ENCODE results near the gene MARCKSL1. TPM values are rescaled to one million over a fixed set of nuclear protein-coding genes. Genes with fewer than 3 reads are reported as not detected.

Gene MARCKSL1
- total RNA-seq, 1 donor from 2014 or later = 36.8 TPM

DNA sequence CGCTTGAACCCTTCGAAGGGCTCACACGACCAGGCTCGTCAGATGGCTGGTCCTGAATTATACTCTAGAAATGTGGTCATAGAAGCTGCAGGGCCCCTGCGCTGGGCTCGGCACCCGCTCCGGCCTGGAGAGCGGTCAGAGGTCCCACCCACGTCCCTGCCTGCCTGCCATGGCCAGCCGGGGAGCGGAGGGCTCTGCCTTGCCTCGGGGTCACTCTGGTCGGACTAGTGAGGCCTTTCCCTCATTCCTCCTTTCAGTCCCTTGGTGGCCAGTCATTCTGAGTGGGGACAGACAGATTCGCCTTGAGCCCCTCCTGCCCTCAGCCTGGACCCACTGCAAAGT lies 529 bp upstream of the MARCKSL1 start:
- Histone ChIP-seq H3K4me3 (peak overlapping the region; percentile 74 to 86), H3K4me1 (peaks cover 25% of the 10 kb centered on the region), H3K27me3 (no peaks in the 10 kb centered on the region), H3K9me3 (no peaks in the 10 kb centered on the region), H3K27ac (peak overlapping the region; percentile 84), H3K36me3 (peaks cover 0 to 12% of the 10 kb centered on the region in 2 donors)
- intact Hi-C loops (cut with DNase I) = no loop called here
- TF ChIP-seq POLR2AphosphoS5 (IDR thresholded peaks at IDR 0.05; ENCODE audit: insufficient read depth in 1 of 2, low read depth in 1 of 2) (no peak), CTCF (IDR thresholded peaks at IDR 0.05) (no peak), POLR2A (IDR thresholded peaks at IDR 0.05) (no peak)
- no peak for DNase-seq (ENCODE audit: extremely low spot score in 2 of 2)

DNA sequence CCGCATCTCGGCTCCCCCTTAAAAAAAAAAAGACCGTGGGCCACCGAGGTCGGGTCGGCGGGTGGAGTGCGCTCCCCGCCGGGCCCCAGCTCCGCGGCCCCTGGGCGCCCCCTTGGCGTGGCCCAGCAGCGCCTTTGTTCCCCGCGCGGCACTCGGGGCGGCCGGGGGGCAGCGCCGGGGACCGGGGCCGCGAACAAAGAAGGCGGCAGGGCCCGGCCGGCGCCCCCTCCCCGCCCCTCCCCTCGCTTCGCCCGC lies 571 bp downstream of the MARCKSL1 start:
- intact Hi-C loops (cut with DNase I) = no loop called here
- H3K27me3 ChIP-seq = no peaks in the 10 kb centered on the region
- H3K9me3 ChIP-seq = no peaks in the 10 kb centered on the region
- H3K36me3 ChIP-seq = peaks cover 0 to 22% of the 10 kb centered on the region in 2 donors
- H3K4me3 ChIP-seq = peak overlapping the region; percentile 74 to 86
- peak overlapping the region; percentile 84 for H3K27ac ChIP-seq
- TF ChIP-seq POLR2AphosphoS5 (IDR thresholded peaks at IDR 0.05; ENCODE audit: insufficient read depth in 1 of 2, low read depth in 1 of 2) (no peak), POLR2A (IDR thresholded peaks at IDR 0.05) (no peak), CTCF (IDR thresholded peaks at IDR 0.05) (no peak)
- H3K4me1 ChIP-seq = peaks cover 25% of the 10 kb centered on the region
- no peak for DNase-seq (ENCODE audit: extremely low spot score in 2 of 2)

- no peak for DNase-seq (ENCODE audit: extremely low spot score in 2 of 2)
- H3K27ac ChIP-seq = peak overlapping the region; percentile 84
- intact Hi-C loops (cut with DNase I) = no loop called here
- peaks cover 0 to 26% of the 10 kb centered on the region in 2 donors for H3K36me3 ChIP-seq
- H3K4me1 ChIP-seq = peaks cover 25% of the 10 kb centered on the region
- TF ChIP-seq POLR2AphosphoS5 (IDR thresholded peaks at IDR 0.05; ENCODE audit: insufficient read depth in 1 of 2, low read depth in 1 of 2) = no peak
- peak in 2 of 3 experiments; percentile 50 to 76 for TF ChIP-seq CTCF (IDR thresholded peaks at IDR 0.05)
- no peaks in the 10 kb centered on the region for H3K27me3 ChIP-seq
- no peaks in the 10 kb centered on the region for H3K9me3 ChIP-seq
- peak overlapping the region; percentile 74 to 86 for H3K4me3 ChIP-seq
These were observed 1.0 kb downstream of the MARCKSL1 start for GRCh38 chr1:32334864-32335534.

GRCh38 chr1:32334274-32334861 lies 1.7 kb downstream of the MARCKSL1 start:
- Histone ChIP-seq H3K27me3 (no peaks in the 10 kb centered on the region), H3K36me3 (peaks cover 0 to 32% of the 10 kb centered on the region in 2 donors), H3K27ac (peak overlapping the region; percentile 84), H3K4me1 (peaks cover 25% of the 10 kb centered on the region), H3K9me3 (no peaks in the 10 kb centered on the region), H3K4me3 (peak overlapping the region; percentile 74 to 86)
- no peak for TF ChIP-seq POLR2AphosphoS5 (IDR thresholded peaks at IDR 0.05; ENCODE audit: insufficient read depth in 1 of 2, low read depth in 1 of 2)
- TF ChIP-seq POLR2A (IDR thresholded peaks at IDR 0.05) = no peak
- no peak for TF ChIP-seq CTCF (IDR thresholded peaks at IDR 0.05)
- intact Hi-C loops (cut with DNase I) = no loop called here
- no peak for DNase-seq (ENCODE audit: extremely low spot score in 2 of 2)

- intact Hi-C loops (cut with DNase I) = no loop called here
- H3K36me3 ChIP-seq = peaks cover 0 to 40% of the 10 kb centered on the region in 2 donors
- no peaks in the 10 kb centered on the region for H3K9me3 ChIP-seq
- H3K4me3 ChIP-seq = no peak overlapping the region
- H3K27ac ChIP-seq = no peak overlapping the region
- peaks cover 25% of the 10 kb centered on the region for H3K4me1 ChIP-seq
- DNase-seq (ENCODE audit: extremely low spot score in 2 of 2) = no peak
- TF ChIP-seq CTCF (IDR thresholded peaks at IDR 0.05) = no peak
- no peak for TF ChIP-seq POLR2AphosphoS5 (IDR thresholded peaks at IDR 0.05; ENCODE audit: insufficient read depth in 1 of 2, low read depth in 1 of 2)
- no peak for TF ChIP-seq POLR2A (IDR thresholded peaks at IDR 0.05)
- no peaks in the 10 kb centered on the region for H3K27me3 ChIP-seq
These were observed 2.6 kb downstream of the MARCKSL1 start for GRCh38 chr1:32333251-32333963.
